ENCODE measurements around the gene ATG13.
"Not testable (repeated sequence)": the region's sequence is repeated elsewhere in the genome, so short reads cannot be mapped to it uniquely, and the experiment has no call there.

ATG13 gene

GRCh38 chr11:46667043-46667481, 49.7 kb downstream of the ATG13 start:
- Histone ChIP-seq H3K4me1 (ENCODE audit: control insufficient read depth, insufficient read depth, low read length, poor library complexity, severe bottlenecking) (peaks cover 27% of the 10 kb centered on the region), H3K9me3 (ENCODE audit: control insufficient read depth, low read length) (no peaks in the 10 kb centered on the region), H3K36me3 (ENCODE audit: control insufficient read depth, insufficient read depth, low read length) (peaks cover 89% of the 10 kb centered on the region), H3K27ac (ENCODE audit: low read depth, low read length, severe bottlenecking) (no peak overlapping the region), H3K4me3 (ENCODE audit: extremely low read depth, insufficient read depth, low read length, poor library complexity, severe bottlenecking) (no peak overlapping the region)
- WGBS, 2 experiments (ENCODE audit: insufficient coverage in 2 of 2): 100% methylated on average over 1 of the region's 2 CpGs

- H3K36me3 ChIP-seq (ENCODE audit: control insufficient read depth, insufficient read depth, low read length): peaks cover 92% of the 10 kb centered on the region
- peaks cover 21% of the 10 kb centered on the region for H3K4me1 ChIP-seq (ENCODE audit: control insufficient read depth, insufficient read depth, low read length, poor library complexity, severe bottlenecking)
- H3K27ac ChIP-seq (ENCODE audit: low read depth, low read length, severe bottlenecking): no peak overlapping the region
- no peaks in the 10 kb centered on the region for H3K9me3 ChIP-seq (ENCODE audit: control insufficient read depth, low read length)
- H3K4me3 ChIP-seq (ENCODE audit: extremely low read depth, insufficient read depth, low read length, poor library complexity, severe bottlenecking): no peak overlapping the region
- 94 to 99% methylated on average over 7 of the region's 12 CpGs for WGBS, 2 experiments (ENCODE audit: insufficient coverage in 2 of 2)
Observed at GRCh38 chr11:46668480-46669085, 51.2 kb downstream of the ATG13 start.

- Histone ChIP-seq H3K4me1 (ENCODE audit: control insufficient read depth, insufficient read depth, low read length, poor library complexity, severe bottlenecking) (peaks cover 20% of the 10 kb centered on the region), H3K4me3 (ENCODE audit: extremely low read depth, insufficient read depth, low read length, poor library complexity, severe bottlenecking) (no peak overlapping the region), H3K27ac (ENCODE audit: low read depth, low read length, severe bottlenecking) (no peak overlapping the region), H3K36me3 (ENCODE audit: control insufficient read depth, insufficient read depth, low read length) (peaks cover 94% of the 10 kb centered on the region), H3K9me3 (ENCODE audit: control insufficient read depth, low read length) (no peaks in the 10 kb centered on the region)
- WGBS, 2 experiments (ENCODE audit: insufficient coverage in 2 of 2): 91 to 100% methylated on average over 1 to 3 of the region's 3 CpGs
Observed at GRCh38 chr11:46669711-46670139, 52.4 kb downstream of the ATG13 start.

GRCh38 chr11:46670521-46670920, 53.2 kb downstream of the ATG13 start:
- H3K27ac ChIP-seq (ENCODE audit: low read depth, low read length, severe bottlenecking); H3K9me3 ChIP-seq (ENCODE audit: control insufficient read depth, low read length); H3K4me3 ChIP-seq (ENCODE audit: extremely low read depth, insufficient read depth, low read length, poor library complexity, severe bottlenecking): not testable (repeated sequence)
- peaks cover 21% of the 10 kb centered on the region for H3K4me1 ChIP-seq (ENCODE audit: control insufficient read depth, insufficient read depth, low read length, poor library complexity, severe bottlenecking)
- 100% methylated on average over 2 of the region's 3 CpGs; no CpG with 5 or more reads in 1 of the 2 experiments for WGBS, 2 experiments (ENCODE audit: insufficient coverage in 2 of 2)
- peaks cover 86% of the 10 kb centered on the region for H3K36me3 ChIP-seq (ENCODE audit: control insufficient read depth, insufficient read depth, low read length)

- 95% methylated on average over 8 to 10 of the region's 10 CpGs for WGBS, 2 experiments (ENCODE audit: insufficient coverage in 2 of 2)
- H3K4me1 ChIP-seq (ENCODE audit: control insufficient read depth, insufficient read depth, low read length, poor library complexity, severe bottlenecking): peaks cover 26% of the 10 kb centered on the region
- no peaks in the 10 kb centered on the region for H3K9me3 ChIP-seq (ENCODE audit: control insufficient read depth, low read length)
Observed at GRCh38 chr11:46671958-46672315, 54.6 kb downstream of the ATG13 start.

GRCh38 chr11:46672381-46672839, 55.1 kb downstream of the ATG13 start:
- WGBS, 2 experiments (ENCODE audit: insufficient coverage in 2 of 2): 98 to 99% methylated on average over 6 of the region's 7 CpGs
- Histone ChIP-seq H3K36me3 (ENCODE audit: control insufficient read depth, insufficient read depth, low read length) (peaks cover 82% of the 10 kb centered on the region), H3K27ac (ENCODE audit: low read depth, low read length, severe bottlenecking) (no peak overlapping the region), H3K4me1 (ENCODE audit: control insufficient read depth, insufficient read depth, low read length, poor library complexity, severe bottlenecking) (peaks cover 26% of the 10 kb centered on the region), H3K9me3 (ENCODE audit: control insufficient read depth, low read length) (no peaks in the 10 kb centered on the region), H3K4me3 (ENCODE audit: extremely low read depth, insufficient read depth, low read length, poor library complexity, severe bottlenecking) (no peak overlapping the region)

More at GRCh38 chr11:46671958-46672315, 54.6 kb downstream of the ATG13 start:
- Histone ChIP-seq H3K36me3 (ENCODE audit: control insufficient read depth, insufficient read depth, low read length) (peaks cover 82% of the 10 kb centered on the region), H3K4me3 (ENCODE audit: extremely low read depth, insufficient read depth, low read length, poor library complexity, severe bottlenecking) (no peak overlapping the region), H3K27ac (ENCODE audit: low read depth, low read length, severe bottlenecking) (no peak overlapping the region)

GRCh38 chr11:46673713-46674462, 56.5 kb downstream of the ATG13 start:
- peaks cover 36% of the 10 kb centered on the region for H3K4me1 ChIP-seq (ENCODE audit: control insufficient read depth, insufficient read depth, low read length, poor library complexity, severe bottlenecking)
- peaks cover 72% of the 10 kb centered on the region for H3K36me3 ChIP-seq (ENCODE audit: control insufficient read depth, insufficient read depth, low read length)
- WGBS, 2 experiments (ENCODE audit: insufficient coverage in 2 of 2): 96% methylated on average over 5 of the region's 6 CpGs
- H3K9me3 ChIP-seq (ENCODE audit: control insufficient read depth, low read length): no peaks in the 10 kb centered on the region
- no peak overlapping the region for H3K4me3 ChIP-seq (ENCODE audit: extremely low read depth, insufficient read depth, low read length, poor library complexity, severe bottlenecking)
- H3K27ac ChIP-seq (ENCODE audit: low read depth, low read length, severe bottlenecking): peak overlapping the region; percentile 83

- Histone ChIP-seq H3K4me3 (ENCODE audit: extremely low read depth, insufficient read depth, low read length, poor library complexity, severe bottlenecking) (no peak overlapping the region), H3K9me3 (ENCODE audit: control insufficient read depth, low read length) (no peaks in the 10 kb centered on the region), H3K4me1 (ENCODE audit: control insufficient read depth, insufficient read depth, low read length, poor library complexity, severe bottlenecking) (peaks cover 36% of the 10 kb centered on the region), H3K27ac (ENCODE audit: low read depth, low read length, severe bottlenecking) (peak overlapping the region; percentile 83), H3K36me3 (ENCODE audit: control insufficient read depth, insufficient read depth, low read length) (peaks cover 72% of the 10 kb centered on the region)
- 22 to 25% methylated on average over 6 to 7 of the region's 12 CpGs for WGBS, 2 experiments (ENCODE audit: insufficient coverage in 2 of 2)
Observed at GRCh38 chr11:46674463-46675287, 57.3 kb downstream of the ATG13 start.

GRCh38 chr11:46675288-46675851, 58.0 kb downstream of the ATG13 start:
- Histone ChIP-seq H3K4me3 (ENCODE audit: extremely low read depth, insufficient read depth, low read length, poor library complexity, severe bottlenecking) (no peak overlapping the region), H3K4me1 (ENCODE audit: control insufficient read depth, insufficient read depth, low read length, poor library complexity, severe bottlenecking) (peaks cover 36% of the 10 kb centered on the region), H3K9me3 (ENCODE audit: control insufficient read depth, low read length) (no peaks in the 10 kb centered on the region), H3K27ac (ENCODE audit: low read depth, low read length, severe bottlenecking) (peak overlapping the region; percentile 83), H3K36me3 (ENCODE audit: control insufficient read depth, insufficient read depth, low read length) (peaks cover 72% of the 10 kb centered on the region)
- WGBS, 2 experiments (ENCODE audit: insufficient coverage in 2 of 2): 84 to 91% methylated on average over 3 to 4 of the region's 4 CpGs

GRCh38 chr11:46675949-46676348, 58.6 kb downstream of the ATG13 start:
- Histone ChIP-seq H3K27ac (ENCODE audit: low read depth, low read length, severe bottlenecking) (peak overlapping the region; percentile 83), H3K4me3 (ENCODE audit: extremely low read depth, insufficient read depth, low read length, poor library complexity, severe bottlenecking) (no peak overlapping the region), H3K9me3 (ENCODE audit: control insufficient read depth, low read length) (no peaks in the 10 kb centered on the region), H3K4me1 (ENCODE audit: control insufficient read depth, insufficient read depth, low read length, poor library complexity, severe bottlenecking) (peaks cover 36% of the 10 kb centered on the region), H3K36me3 (ENCODE audit: control insufficient read depth, insufficient read depth, low read length) (peaks cover 73% of the 10 kb centered on the region)
- WGBS, 2 experiments (ENCODE audit: insufficient coverage in 2 of 2): 92 to 95% methylated on average over 3 to 4 of the region's 7 CpGs

Measured in mesodermal cell (in vitro differentiated cells).